EL (cell line): ENCODE results near the gene GNE.
"Not testable (repeated sequence)": the region's sequence is repeated elsewhere in the genome, so short reads cannot be mapped to it uniquely, and the experiment has no call there.

ENCODE experiments used
- DNase-seq: peaks from one replicate; pipeline ENCODE4 v3.0.0-alpha.2; 2016

Gene GNE

GRCh38 chr9:36258208-36258995 lies at the start of gene GNE:
GNE (minus strand) TSS chr9:36258448; CDS start chr9:36249355, 9,093 bp downstream.
- peak; percentile 97 for DNase-seq

GRCh38 chr9:36306471-36307306 lies 48.4 kb upstream of the GNE start:
- DNase-seq: peak; percentile 21

DNA sequence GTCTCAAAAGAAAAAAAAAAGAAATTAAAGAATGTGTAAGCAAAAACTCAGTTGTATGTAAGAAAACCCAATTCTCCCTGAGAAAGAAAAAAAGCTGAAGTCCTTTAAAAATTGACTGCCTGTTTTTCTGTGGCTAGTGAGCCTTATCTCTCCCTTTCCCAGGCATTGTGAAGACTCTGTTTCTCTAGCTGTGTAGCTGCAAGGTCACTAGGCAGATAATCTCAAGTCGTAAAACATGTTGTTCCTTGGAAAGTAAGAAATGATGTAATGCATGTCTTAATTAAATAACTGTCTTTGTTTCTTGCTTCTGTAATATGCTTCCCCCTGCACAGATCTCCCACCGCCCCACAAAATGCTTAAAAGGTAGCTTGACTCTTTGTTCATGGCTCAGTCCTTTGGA lies 46.1 kb upstream of the GNE start:
- DNase-seq: not testable (repeated sequence)

DNA sequence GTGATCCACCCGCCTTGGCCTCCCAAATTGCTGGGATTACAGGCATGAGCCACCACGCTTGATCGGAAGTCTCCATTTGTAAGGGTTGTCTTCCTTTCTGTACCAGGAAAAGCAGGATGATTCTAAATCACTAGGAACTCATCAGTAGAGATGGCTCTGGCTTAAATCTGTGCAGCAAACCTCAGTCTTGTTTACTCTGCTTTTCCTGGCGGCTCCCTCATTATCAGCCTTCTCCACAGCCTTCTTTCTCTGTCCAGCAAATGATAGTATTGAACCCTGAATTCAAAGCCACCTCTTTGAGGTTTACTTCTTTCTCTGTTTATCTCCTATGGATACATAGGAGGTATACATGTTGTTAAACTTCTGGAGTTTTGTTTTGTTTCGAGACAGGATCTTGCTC lies 43.0 kb upstream of the GNE start:
- DNase-seq: no peak

DNA sequence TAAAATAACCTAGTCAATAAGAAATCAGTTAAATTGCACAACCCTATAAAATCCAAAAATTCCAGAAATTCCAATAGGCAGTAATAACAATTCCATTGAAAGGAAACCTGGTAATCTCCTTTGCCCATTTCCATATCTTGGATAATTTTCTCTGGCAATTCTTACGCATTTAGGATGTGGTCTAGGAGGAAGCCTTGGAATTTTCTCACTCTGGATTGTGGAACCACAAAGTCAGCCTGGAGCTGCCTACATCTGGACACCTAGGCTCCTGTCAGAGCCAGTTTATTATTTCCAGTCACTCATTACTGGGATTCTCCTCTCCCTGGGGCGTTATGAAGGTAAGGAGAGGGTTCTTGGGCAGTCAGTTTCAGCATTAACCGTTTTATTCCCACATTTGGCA lies 40.3 kb upstream of the GNE start:
- DNase-seq: peak; percentile 85

GRCh38 chr9:36297798-36298197 lies 39.5 kb upstream of the GNE start:
- DNase-seq: no peak

GRCh38 chr9:36294996-36295395 lies 36.7 kb upstream of the GNE start:
- not testable (repeated sequence) for DNase-seq

GRCh38 chr9:36293918-36294317 lies 35.7 kb upstream of the GNE start:
- no peak for DNase-seq

DNA sequence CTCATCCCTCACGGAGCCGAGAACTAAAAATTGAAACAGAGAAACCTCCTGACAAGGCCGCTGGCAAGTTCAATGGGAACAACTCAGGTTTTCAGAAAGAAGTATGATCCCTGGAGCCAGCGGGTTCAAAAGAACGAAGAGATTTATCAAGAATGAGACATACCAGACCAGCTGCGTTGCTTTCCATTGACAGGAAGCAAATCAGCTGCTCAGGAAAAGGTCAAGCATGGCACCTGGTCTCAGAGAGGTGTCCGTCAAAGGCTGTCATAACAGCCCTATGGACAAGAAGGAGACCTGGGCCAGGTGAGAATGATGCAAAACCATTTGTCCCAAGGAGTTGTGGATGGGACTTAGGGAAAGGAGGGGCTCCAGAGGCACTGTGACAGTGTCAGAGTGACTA lies 34.9 kb upstream of the GNE start:
- DNase-seq: no peak

DNA sequence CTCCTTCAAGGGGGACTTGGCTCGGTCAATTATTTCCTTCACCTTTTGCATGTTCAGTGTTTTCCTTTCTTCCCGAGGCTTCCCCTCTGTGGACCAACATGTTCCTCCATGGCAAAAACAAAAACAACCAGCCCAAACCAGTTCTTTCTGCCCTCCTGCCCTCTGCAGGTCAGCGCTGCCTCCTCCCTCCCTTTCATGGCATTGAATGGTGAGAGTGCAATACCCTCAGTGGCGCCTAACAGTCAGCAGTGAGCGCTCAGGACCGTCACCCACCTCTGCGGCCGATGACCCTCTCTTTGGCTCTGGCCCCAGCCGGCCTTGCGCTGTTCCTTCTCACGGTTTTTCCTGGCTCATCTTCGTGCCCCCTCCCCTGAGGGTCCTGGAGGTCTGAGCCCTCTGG lies 34.4 kb upstream of the GNE start:
- no peak for DNase-seq

DNA sequence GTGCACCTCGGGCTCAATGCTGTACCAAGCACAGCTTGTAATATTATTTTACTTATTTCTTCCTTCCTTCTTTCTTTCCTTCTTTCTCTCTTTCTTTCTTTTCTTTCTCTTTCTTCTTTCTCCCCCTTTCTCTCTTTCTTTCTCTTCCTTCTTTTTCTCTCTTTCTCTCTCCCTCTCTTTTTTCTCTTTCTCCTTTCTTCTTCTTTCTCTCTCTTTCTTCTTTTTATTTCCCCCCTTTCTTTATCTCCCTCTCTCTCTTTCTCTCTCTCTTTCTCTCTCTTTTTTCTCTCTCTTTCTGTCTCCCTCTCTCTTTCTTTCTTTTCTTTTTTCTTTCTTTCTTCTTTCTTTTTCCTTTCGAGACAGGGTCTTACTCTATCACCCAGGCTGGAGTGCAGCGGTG lies 32.7 kb upstream of the GNE start:
- no peak for DNase-seq

GRCh38 chr9:36289836-36290435 lies 31.7 kb upstream of the GNE start:
- DNase-seq: no peak

DNA sequence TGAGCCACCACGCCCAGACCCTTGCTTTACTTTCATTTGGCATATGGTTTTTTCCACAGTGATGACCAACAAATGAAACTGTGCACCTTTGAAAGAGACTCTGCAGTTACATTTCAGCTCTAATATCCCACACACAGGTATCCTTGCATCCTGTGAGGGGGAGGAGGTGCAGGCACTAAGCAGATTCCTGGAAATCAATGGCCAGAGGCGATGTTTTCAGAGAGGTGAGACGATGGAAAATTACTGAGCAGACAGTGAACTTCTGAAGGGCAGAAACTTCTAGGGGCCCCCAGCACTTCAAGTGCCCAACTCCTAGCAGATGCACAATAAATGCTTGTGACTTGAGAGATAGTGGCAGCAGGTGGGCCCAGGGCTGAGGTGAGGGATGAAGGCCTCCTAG lies 29.8 kb upstream of the GNE start:
- DNase-seq: no peak

DNA sequence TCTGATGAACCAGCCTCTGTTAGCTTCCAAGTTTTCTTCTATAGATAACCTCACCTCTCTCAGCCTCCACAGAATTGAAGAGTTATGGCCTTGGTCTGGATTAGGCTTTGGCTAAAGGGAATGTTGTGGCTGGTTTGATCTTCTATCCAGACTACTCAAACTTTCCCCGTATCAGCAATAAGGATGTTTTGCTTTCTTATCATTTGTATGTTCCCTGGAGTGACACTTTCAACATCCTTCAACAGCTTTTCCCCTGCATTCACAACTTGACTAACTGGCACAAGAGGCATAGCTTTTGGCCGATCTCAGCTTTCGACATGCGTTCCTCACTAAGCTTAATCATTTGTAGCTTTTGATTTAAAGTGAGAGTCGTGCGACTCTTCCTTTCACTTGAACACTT lies 28.1 kb upstream of the GNE start:
- DNase-seq: no peak

DNA sequence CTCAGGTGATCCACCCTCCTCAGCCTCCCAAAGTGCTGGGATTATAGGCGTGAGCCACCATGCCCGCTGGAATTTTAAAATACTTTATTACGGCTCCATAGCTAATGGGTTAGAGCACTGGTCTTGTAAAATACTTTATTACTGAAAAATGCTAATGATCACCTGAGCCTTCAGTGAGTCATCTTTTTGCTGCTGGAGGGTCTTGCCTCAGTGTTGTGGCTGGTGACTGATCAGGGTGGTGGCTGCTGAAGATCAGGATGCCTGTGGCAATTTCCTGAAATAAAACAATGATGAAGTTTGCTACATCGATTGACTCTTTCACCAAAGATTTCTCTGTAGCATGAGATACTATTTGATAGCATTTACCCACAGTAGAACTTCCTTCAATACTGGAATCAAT lies 26.0 kb upstream of the GNE start:
- DNase-seq: peak; percentile 8

DNA sequence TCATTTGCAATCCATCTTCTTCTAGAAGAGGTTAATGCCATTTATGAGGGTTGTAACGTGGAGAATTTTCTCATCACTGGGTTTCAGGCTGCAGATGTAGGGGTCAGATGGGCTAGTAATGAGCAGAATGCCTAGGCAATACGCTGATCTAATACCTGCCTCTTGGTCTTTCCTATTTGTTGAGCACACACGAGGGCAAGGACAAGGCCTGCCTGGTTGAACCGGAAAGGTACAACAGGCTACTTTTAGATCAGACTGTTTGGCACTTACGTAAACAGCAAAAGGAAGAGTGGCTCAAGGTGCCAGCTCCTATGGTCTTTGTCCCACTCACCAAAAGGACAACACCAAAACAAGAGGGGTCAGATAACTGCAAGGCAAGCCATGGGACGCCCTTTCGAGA lies 24.0 kb upstream of the GNE start:
- no peak for DNase-seq

DNA sequence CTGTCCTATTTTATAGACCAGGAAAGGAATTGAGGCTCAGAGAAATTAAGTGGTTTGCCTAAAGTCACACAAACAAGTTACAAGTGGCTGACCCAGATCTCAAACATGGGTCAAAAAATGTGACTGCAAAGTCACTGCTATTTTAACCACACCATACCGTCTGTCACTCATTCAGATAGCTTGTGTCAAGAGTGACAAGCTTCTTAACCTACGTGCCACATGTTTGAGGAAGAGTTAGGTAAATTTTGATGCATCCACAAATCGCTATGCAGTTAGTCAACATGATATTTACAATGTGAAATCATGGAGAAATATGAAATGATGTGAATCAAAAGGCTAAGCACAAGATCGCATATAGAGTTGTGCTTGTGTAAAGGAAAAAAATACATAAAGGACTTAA lies 22.7 kb upstream of the GNE start:
- no peak for DNase-seq

DNA sequence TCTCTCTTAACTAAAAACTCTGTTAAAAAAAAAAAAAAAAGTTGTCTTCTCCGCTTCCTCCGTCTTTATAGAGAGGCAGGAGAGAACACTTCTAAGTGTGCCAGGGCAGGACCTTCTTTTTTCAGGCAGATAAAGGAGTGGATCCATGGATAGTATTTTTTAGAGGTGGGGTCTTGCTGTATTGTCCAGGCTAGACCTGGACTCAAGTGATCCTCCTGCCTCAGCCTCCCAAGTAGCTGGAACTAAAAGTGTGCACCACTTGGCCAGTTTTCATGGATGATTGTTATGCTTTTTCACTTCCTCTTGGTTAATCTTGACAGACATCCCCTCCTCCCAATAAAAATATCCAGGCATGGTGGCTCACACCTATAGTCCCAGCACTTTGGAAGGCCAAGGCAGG lies 20.0 kb upstream of the GNE start:
- no peak for DNase-seq

- peak; percentile 88 for DNase-seq
These were observed 18.5 kb upstream of the GNE start for GRCh38 chr9:36276781-36277181.

GRCh38 chr9:36276254-36276653 lies 18.0 kb upstream of the GNE start:
- DNase-seq: no peak

- DNase-seq: no peak
These were observed 16.8 kb upstream of the GNE start for GRCh38 chr9:36275060-36275459.

GRCh38 chr9:36273354-36273753 lies 15.1 kb upstream of the GNE start:
- not testable (repeated sequence) for DNase-seq

DNA sequence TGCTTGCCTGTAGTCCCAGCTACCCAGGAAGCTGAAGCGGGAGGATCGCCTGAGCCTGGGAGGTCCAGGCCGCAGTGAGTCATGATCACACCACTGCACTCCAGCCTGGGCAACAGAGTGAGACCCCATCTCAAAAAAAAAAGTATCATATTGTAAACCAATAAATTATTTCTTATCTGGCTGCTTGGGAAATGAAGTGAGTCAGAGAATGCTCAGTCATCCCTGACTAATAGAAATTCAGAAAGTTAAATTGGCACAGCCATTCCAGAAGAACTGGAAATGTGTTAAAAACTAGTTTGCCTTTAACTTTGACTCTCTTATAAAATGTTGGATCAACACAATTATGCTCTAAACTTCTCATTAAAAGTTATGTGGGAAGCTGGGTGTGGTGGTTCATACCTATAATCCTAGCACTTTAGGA lies 9.8 kb upstream of the GNE start:
- DNase-seq: peak; percentile 52

DNA sequence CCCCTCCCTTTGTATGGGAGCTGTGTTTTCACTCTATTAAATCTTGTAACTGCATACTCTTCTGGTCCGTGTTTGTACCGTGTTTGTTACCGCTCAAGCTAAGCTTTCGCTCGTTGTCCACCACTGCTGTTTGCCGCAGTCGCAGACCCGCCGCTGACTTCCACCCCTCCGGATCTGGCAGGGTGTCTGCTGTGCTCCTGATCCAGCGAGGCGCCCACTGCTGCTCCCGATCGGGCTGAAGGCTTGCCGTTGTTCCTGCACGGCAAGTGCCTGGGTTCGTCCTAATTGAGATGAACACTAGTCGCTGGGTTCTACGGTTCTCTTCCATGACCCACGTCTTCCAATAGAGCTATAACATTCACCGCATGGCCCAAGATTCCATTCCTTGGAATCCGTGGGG lies 6.6 kb upstream of the GNE start:
- DNase-seq: no peak
